GM12865 (cell line): ENCODE data around the gene RBP5.

Source experiments
- DNase-seq: peaks from one replicate; pipeline ENCODE4 v3.0.0; 2010; ENCODE audit warnings: low read depth
- H3K4me3 ChIP-seq: 2 replicates; pipeline ENCODE4 v1.5.1; 2011; ENCODE audit warnings: mild to moderate bottlenecking, low read depth, low read length, control low read depth
- TF ChIP-seq, protein P1 (sequence below): IDR thresholded peaks from 2 replicates; pipeline ENCODE4 v1.5.1; 2011; ENCODE audit warnings: low read length, control low read depth, low read depth, inconsistent platforms; ENCODE audit not compliant: insufficient read depth; ENCODE audit errors: missing control alignments

The RBP5 gene

DNA sequence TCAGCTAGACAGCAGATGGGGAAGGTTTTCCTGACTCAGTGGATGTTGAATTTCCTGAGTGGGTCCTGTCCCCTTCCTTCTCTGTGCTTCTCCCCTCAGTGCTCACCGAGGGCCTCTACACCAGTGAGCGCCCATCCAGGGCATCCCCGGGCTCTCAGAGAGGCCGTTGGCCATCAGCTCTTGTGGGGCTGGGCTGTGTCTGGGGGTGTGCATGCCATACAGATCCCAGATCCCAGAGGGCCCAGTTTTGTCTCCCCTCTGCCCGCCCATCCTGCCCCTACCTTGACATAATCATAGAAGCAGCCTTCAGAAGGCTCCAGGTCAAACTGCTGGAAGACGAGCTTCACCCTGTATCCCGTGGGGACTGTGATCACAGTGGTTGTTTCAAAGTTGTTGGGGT is 37.5 kb downstream of the RBP5 start:
- DNase-seq = no peak
- TF ChIP-seq, protein P1, sequence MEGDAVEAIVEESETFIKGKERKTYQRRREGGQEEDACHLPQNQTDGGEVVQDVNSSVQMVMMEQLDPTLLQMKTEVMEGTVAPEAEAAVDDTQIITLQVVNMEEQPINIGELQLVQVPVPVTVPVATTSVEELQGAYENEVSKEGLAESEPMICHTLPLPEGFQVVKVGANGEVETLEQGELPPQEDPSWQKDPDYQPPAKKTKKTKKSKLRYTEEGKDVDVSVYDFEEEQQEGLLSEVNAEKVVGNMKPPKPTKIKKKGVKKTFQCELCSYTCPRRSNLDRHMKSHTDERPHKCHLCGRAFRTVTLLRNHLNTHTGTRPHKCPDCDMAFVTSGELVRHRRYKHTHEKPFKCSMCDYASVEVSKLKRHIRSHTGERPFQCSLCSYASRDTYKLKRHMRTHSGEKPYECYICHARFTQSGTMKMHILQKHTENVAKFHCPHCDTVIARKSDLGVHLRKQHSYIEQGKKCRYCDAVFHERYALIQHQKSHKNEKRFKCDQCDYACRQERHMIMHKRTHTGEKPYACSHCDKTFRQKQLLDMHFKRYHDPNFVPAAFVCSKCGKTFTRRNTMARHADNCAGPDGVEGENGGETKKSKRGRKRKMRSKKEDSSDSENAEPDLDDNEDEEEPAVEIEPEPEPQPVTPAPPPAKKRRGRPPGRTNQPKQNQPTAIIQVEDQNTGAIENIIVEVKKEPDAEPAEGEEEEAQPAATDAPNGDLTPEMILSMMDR = no peak
- H3K4me3 ChIP-seq = no peak overlapping the region

DNA sequence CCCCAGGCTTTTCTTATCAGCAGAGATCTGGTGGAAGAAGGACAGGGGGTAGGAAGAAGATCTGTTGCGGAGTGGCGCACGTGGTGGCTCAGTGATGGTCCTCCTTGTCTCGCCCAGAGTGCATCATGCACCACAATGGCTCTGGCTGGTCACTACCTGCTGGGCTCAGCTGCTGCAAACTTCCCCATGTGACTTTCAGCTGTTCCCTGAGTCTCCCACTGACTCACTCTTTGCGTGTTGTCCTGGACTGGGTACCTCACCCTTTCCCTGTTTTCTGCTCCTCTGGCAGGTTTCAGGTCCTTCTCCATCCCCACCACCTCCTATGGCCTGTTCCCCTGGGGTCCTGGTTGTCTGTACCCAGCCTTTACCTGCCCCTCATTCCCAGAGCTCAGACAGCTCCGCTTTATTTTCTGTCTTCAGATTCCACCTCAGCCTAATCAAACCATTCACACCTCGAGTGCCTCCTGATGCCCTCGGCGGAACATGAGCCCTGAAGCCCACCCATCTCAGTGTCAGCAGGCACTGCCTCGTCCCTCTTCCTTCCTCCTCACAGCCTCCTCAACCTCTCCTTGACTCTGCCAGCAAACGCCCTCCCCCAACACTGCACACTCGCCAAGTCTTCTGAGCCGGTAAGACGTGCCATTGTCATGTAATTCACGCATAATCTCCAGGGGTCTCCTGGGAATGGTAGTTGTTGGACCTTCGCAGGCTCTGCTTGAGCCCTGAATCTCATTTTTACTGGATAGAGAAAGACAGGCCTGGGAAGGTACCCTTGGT is 38.3 kb downstream of the RBP5 start:
- no peak overlapping the region for H3K4me3 ChIP-seq
- no peak for DNase-seq
- TF ChIP-seq, protein P1 = no peak

GRCh38 chr12:7089196-7089871 is 39.4 kb downstream of the RBP5 start:
- no peak for DNase-seq
- TF ChIP-seq, protein P1 = no peak
- H3K4me3 ChIP-seq = no peak overlapping the region

GRCh38 chr12:7083125-7083524 is 45.6 kb downstream of the RBP5 start:
- DNase-seq = no peak
- TF ChIP-seq, protein P1 = no peak
- H3K4me3 ChIP-seq = no peak overlapping the region

GRCh38 chr12:7081037-7081436 is 47.7 kb downstream of the RBP5 start:
- no peak for DNase-seq
- TF ChIP-seq, protein P1 = no peak
- H3K4me3 ChIP-seq = no peak overlapping the region

- TF ChIP-seq, protein P1 = no peak
- H3K4me3 ChIP-seq = no peak overlapping the region
- no peak for DNase-seq
Observed at GRCh38 chr12:7079826-7080125, 48.9 kb downstream of the RBP5 start.
